ENCODE data around the gene UPK1A. TPM values are rescaled to one million over a fixed set of nuclear protein-coding genes. Genes with fewer than 3 reads are reported as not detected.
A peak's percentile ranks its signal among the peaks of the same experiment; 100 is the strongest.

UPK1A gene
- total RNA-seq, 1 experiment from 2014 or later: 1.6 TPM

DNA sequence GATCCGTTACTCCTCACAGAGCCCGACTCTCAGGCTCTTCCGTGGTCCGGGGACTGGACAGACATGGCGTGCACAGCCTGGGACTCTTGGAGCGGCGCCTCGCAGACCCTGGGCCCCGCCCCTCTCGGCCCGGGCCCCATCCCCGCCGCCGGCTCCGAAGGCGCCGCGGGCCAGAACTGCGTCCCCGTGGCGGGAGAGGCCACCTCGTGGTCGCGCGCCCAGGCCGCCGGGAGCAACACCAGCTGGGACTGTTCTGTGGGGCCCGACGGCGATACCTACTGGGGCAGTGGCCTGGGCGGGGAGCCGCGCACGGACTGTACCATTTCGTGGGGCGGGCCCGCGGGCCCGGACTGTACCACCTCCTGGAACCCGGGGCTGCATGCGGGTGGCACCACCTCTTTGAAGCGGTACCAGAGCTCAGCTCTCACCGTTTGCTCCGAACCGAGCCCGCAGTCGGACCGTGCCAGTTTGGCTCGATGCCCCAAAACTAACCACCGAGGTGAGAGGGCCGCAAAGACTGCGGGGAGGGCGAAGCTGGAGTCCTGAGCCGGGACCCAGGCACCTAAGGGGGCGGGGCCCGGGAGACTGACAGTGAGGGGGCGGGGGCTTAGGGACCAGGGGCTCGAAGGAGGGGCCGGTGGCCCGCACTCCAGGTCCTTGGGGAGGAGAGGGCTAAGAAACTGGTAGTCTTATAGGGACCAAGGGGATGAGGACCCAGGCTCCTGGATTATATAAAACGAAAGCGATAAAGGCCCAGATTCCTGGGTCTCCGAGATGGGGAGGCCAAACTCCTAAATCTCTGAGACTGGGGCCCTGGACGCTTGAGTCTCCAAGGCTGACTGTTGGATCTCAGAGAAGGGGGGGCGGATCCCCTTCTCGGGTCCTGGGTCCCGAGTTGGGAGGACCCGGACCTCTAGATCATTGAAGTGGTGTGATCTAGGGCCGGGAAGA lies 22.8 kb upstream of the UPK1A start (continued):
- TF ChIP-seq ARID4B (CRISPR knock-in tag; IDR thresholded peaks at IDR 0.05; ENCODE audit: borderline replicate concordance) (no peak), HMGA2 (CRISPR knock-in tag; IDR thresholded peaks at IDR 0.05) (no peak), FOXK1 (CRISPR knock-in tag; IDR thresholded peaks at IDR 0.05) (peak; percentile 56; the same call in 1 of the 2 replicates), CBFB (CRISPR knock-in tag; IDR thresholded peaks at IDR 0.05; ENCODE audit: low read depth) (no peak), ZNF396 (CRISPR knock-in tag; IDR thresholded peaks at IDR 0.05; ENCODE audit: borderline replicate concordance) (no peak), ZNF263 (CRISPR knock-in tag; IDR thresholded peaks at IDR 0.05; ENCODE audit: low read depth) (no peak), OVOL2 (CRISPR knock-in tag; IDR thresholded peaks at IDR 0.05; ENCODE audit: borderline replicate concordance) (no peak), NFATC4 (CRISPR knock-in tag; IDR thresholded peaks at IDR 0.05) (no peak), MXD4 (CRISPR knock-in tag; IDR thresholded peaks at IDR 0.05; ENCODE audit: borderline replicate concordance) (no peak), JUN (CRISPR knock-in tag; IDR thresholded peaks at IDR 0.05) (no peak), KAT7 (CRISPR knock-in tag; IDR thresholded peaks at IDR 0.05; ENCODE audit: borderline replicate concordance) (no peak), FOXP1 (CRISPR knock-in tag; IDR thresholded peaks at IDR 0.05; ENCODE audit: borderline replicate concordance) (peak; percentile 72; the same call in 1 of the 2 replicates), MYBL2 (CRISPR knock-in tag; IDR thresholded peaks at IDR 0.05) (peak; percentile 28; the same call in 1 of the 2 replicates), ZNF121 (CRISPR knock-in tag; IDR thresholded peaks at IDR 0.05) (no peak), ZNF138 (CRISPR knock-in tag; conservative IDR thresholded peaks at IDR 0.05) (no peak), ZNF423 (CRISPR knock-in tag; IDR thresholded peaks at IDR 0.05) (no peak), CREB1 (CRISPR knock-in tag; IDR thresholded peaks at IDR 0.05) (no peak), ESRRA (CRISPR knock-in tag; IDR thresholded peaks at IDR 0.05; ENCODE audit: borderline replicate concordance) (peak; percentile 61; the same call in 1 of the 2 replicates), ZNF219 (CRISPR knock-in tag; IDR thresholded peaks at IDR 0.05; ENCODE audit: borderline replicate concordance) (no peak), NFYB (CRISPR knock-in tag; conservative IDR thresholded peaks at IDR 0.05; ENCODE audit: low read depth) (0 out of 2 replicates have a peak, but pooled peaks have one; percentile 30), ATF6 (CRISPR knock-in tag; IDR thresholded peaks at IDR 0.05) (no peak)
- TF ChIP-seq, protein P1, sequence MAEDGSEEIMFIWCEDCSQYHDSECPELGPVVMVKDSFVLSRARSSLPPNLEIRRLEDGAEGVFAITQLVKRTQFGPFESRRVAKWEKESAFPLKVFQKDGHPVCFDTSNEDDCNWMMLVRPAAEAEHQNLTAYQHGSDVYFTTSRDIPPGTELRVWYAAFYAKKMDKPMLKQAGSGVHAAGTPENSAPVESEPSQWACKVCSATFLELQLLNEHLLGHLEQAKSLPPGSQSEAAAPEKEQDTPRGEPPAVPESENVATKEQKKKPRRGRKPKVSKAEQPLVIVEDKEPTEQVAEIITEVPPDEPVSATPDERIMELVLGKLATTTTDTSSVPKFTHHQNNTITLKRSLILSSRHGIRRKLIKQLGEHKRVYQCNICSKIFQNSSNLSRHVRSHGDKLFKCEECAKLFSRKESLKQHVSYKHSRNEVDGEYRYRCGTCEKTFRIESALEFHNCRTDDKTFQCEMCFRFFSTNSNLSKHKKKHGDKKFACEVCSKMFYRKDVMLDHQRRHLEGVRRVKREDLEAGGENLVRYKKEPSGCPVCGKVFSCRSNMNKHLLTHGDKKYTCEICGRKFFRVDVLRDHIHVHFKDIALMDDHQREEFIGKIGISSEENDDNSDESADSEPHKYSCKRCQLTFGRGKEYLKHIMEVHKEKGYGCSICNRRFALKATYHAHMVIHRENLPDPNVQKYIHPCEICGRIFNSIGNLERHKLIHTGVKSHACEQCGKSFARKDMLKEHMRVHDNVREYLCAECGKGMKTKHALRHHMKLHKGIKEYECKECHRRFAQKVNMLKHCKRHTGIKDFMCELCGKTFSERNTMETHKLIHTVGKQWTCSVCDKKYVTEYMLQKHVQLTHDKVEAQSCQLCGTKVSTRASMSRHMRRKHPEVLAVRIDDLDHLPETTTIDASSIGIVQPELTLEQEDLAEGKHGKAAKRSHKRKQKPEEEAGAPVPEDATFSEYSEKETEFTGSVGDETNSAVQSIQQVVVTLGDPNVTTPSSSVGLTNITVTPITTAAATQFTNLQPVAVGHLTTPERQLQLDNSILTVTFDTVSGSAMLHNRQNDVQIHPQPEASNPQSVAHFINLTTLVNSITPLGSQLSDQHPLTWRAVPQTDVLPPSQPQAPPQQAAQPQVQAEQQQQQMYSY (CRISPR knock-in tag; IDR thresholded peaks at IDR 0.05): no peak
- TF ChIP-seq, protein P2, sequence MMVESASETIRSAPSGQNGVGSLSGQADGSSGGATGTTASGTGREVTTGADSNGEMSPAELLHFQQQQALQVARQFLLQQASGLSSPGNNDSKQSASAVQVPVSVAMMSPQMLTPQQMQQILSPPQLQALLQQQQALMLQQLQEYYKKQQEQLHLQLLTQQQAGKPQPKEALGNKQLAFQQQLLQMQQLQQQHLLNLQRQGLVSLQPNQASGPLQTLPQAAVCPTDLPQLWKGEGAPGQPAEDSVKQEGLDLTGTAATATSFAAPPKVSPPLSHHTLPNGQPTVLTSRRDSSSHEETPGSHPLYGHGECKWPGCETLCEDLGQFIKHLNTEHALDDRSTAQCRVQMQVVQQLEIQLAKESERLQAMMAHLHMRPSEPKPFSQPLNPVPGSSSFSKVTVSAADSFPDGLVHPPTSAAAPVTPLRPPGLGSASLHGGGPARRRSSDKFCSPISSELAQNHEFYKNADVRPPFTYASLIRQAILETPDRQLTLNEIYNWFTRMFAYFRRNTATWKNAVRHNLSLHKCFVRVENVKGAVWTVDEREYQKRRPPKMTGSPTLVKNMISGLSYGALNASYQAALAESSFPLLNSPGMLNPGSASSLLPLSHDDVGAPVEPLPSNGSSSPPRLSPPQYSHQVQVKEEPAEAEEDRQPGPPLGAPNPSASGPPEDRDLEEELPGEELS (CRISPR knock-in tag; IDR thresholded peaks at IDR 0.05): no peak
- TF ChIP-seq, protein P3, sequence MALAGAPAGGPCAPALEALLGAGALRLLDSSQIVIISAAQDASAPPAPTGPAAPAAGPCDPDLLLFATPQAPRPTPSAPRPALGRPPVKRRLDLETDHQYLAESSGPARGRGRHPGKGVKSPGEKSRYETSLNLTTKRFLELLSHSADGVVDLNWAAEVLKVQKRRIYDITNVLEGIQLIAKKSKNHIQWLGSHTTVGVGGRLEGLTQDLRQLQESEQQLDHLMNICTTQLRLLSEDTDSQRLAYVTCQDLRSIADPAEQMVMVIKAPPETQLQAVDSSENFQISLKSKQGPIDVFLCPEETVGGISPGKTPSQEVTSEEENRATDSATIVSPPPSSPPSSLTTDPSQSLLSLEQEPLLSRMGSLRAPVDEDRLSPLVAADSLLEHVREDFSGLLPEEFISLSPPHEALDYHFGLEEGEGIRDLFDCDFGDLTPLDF (CRISPR knock-in tag; IDR thresholded peaks at IDR 0.05): no peak; the same call in 1 of the 2 replicates
- TF ChIP-seq, protein P4, sequence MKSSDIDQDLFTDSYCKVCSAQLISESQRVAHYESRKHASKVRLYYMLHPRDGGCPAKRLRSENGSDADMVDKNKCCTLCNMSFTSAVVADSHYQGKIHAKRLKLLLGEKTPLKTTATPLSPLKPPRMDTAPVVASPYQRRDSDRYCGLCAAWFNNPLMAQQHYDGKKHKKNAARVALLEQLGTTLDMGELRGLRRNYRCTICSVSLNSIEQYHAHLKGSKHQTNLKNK (CRISPR knock-in tag; IDR thresholded peaks at IDR 0.05): no peak
